Esophagus squamous epithelium (tissue), 4 donors: Measurements from ENCODE around the gene FDXR.

Experiments used
- CTCF ChIP-seq, 6 experiments: fragments of 450-650 bp in 4 of 6; fragments of 200-600 bp in 2 of 6; sonication (generic) in 2 of 6; IDR thresholded peaks; one replicate each; pipeline ENCODE4 v1.5.1; 2016 to 2019; ENCODE audit warnings: antibody characterized with exemption in 6 of 6, mild to moderate bottlenecking in 4 of 6, moderate library complexity in 4 of 6
- POLR2A ChIP-seq, 4 donors: fragments of 450-650 bp; IDR thresholded peaks; one replicate each; pipeline ENCODE4 v1.6.1; 2017; ENCODE audit warnings: antibody characterized with exemption in 4 of 4, mild to moderate bottlenecking in 4 of 4, moderate library complexity in 3 of 4

- TF ChIP-seq CTCF (IDR thresholded peaks at IDR 0.05) (no peak), POLR2A (IDR thresholded peaks at IDR 0.05) (no peak)
These were observed 12.4 kb downstream of the FDXR start for GRCh38 chr17:74860229-74860871.
